Measurements from ENCODE around the gene KRT23. TPM values are rescaled to one million over a fixed set of nuclear protein-coding genes. Genes with fewer than 3 reads are reported as not detected.

Gene KRT23
- total and polyA plus RNA-seq, 2 of the 4 experiments (the other 2 are of a cell fraction): 0.36 to 0.39 TPM

DNA sequence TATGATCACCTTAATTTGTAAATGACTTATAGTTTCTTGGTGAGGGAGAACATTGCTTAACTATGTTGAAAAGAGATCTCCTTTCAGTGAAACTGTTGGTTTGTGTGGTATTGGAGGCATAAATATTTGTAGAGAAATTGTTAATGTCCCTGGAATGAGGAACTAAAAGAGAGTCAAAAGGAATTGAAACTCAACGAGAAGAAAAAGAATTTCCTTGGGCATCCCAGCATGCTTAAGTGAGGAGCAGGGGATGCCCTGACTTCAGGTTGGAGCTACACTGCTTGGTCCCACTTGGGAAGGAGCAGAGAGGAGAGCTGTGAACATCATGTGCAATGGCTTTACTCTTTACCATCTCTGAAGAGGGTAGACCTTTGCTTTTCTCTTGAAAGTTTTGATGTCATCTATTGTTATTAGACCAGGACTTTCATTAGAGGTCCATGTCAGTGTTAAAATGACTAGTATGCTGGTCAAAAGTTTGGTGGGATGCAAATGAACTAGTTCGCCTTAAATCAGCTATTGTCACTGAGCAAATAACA is 21.7 kb downstream of the KRT23 start:
- no peak for TF ChIP-seq POLR2A (IDR thresholded peaks at IDR 0.05; ENCODE audit: low read depth, low read length)
- TF ChIP-seq MAFK (IDR thresholded peaks at IDR 0.05; ENCODE audit: low read depth, low read length): no peak
- TF ChIP-seq CEBPB (IDR thresholded peaks at IDR 0.05; ENCODE audit: low read depth, low read length): peak; percentile 40; the same call in 1 of the 2 replicates
- no peak for TF ChIP-seq FOS (IDR thresholded peaks at IDR 0.05; ENCODE audit: low read depth, low read length)
- no peak for TF ChIP-seq MXI1 (IDR thresholded peaks at IDR 0.05; ENCODE audit: borderline replicate concordance, low read depth, low read length)
- TF ChIP-seq, protein P1, sequence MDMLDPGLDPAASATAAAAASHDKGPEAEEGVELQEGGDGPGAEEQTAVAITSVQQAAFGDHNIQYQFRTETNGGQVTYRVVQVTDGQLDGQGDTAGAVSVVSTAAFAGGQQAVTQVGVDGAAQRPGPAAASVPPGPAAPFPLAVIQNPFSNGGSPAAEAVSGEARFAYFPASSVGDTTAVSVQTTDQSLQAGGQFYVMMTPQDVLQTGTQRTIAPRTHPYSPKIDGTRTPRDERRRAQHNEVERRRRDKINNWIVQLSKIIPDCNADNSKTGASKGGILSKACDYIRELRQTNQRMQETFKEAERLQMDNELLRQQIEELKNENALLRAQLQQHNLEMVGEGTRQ (IDR thresholded peaks at IDR 0.05; ENCODE audit: low read depth, low read length): no peak
- Histone ChIP-seq H3K4ac (ENCODE audit: low read depth, low read length) (peak overlapping the region; percentile 98), H3K27me3 (ENCODE audit: control insufficient read depth, insufficient read depth, low read length) (no peaks in the 10 kb centered on the region), H3K9me1 (ENCODE audit: insufficient read depth, low read length) (peaks cover 12% of the 10 kb centered on the region; the same call in 1 of the 2 replicates), H3K79me1 (ENCODE audit: low read depth in 1 of 2, low read length in 2 of 2) (no peaks in the 10 kb centered on the region), H3K23ac (ENCODE audit: low read depth, low read length) (peak overlapping the region; percentile 97), H3K18ac (ENCODE audit: low read depth, low read length) (peak overlapping the region; percentile 99), H3K4me3 (ENCODE audit: insufficient read depth, low read depth, low read length) (no peak overlapping the region), H3K36me3 (ENCODE audit: control insufficient read depth, insufficient read depth, low read length) (no peaks in the 10 kb centered on the region), H4K8ac (ENCODE audit: low read depth in 2 of 2, low read length in 2 of 2) (peak overlapping the region; percentile 69 to 99), H2BK20ac (ENCODE audit: low read depth, low read length) (peak overlapping the region; percentile 100), H3K27ac (ENCODE audit: insufficient read depth, low read length) (peak overlapping the region; percentile 85), H3K4me2 (ENCODE audit: low read depth, low read length) (peak overlapping the region; percentile 48), H4K91ac (ENCODE audit: insufficient read depth, low read depth, low read length) (peak overlapping the region; percentile 99), H4K5ac (ENCODE audit: low read depth, low read length) (peak overlapping the region; percentile 98), H2AK9ac (replicated peaks; ENCODE audit: low read depth, low read length, poor library complexity) (peak overlapping the region; percentile 86), H2BK120ac (ENCODE audit: low read depth, low read length) (peak overlapping the region; percentile 98), H2BK15ac (ENCODE audit: low read depth, low read length) (peak overlapping the region; percentile 84), H3K56ac (ENCODE audit: extremely low read depth, insufficient read depth, low read length) (peak overlapping the region; percentile 79), H3K4me1 (ENCODE audit: control insufficient read depth, insufficient read depth, low read length) (peaks cover 9% of the 10 kb centered on the region), H2AFZ (replicated peaks; ENCODE audit: low read length, poor library complexity) (peak overlapping the region; percentile 76), H4K20me1 (ENCODE audit: insufficient read depth, low read length) (no peaks in the 10 kb centered on the region), H2AK5ac (ENCODE audit: low read depth, low read length) (peak overlapping the region; percentile 72), H3K14ac (replicated peaks; ENCODE audit: low read depth, low read length) (peak overlapping the region; percentile 95), H3K9ac (ENCODE audit: low read depth, low read length) (peak overlapping the region; percentile 7; the same call in 1 of the 2 replicates), H2BK5ac (ENCODE audit: low read depth, low read length, poor library complexity, severe bottlenecking) (peak overlapping the region; percentile 100), H3K9me3 (ENCODE audit: control insufficient read depth, insufficient read depth, low read length) (no peaks in the 10 kb centered on the region)
- peak; percentile 79 for ATAC-seq (ENCODE audit: low read depth)
- DNase-seq: peak; percentile 77
- ChIA-PET CTCF (interaction anchor here (0.6 to 1.5 kb wide), 2 partner anchors 30 to 747 kb away, joined by 3 to 6 read pairs; no protein-coding TSS in a partner anchor), POLR2A (ENCODE audit: unreplicated experiment) (interaction anchor here (0.6 kb wide), 1 partner anchor 270 kb away, joined by 3 read pairs; no protein-coding TSS in a partner anchor)
- 0% methylated on average over 1 of the region's 2 CpGs; no CpG with 5 or more reads in 1 of the 2 experiments for WGBS, 2 experiments (ENCODE audit: extremely low coverage in 2 of 2, insufficient read length in 1 of 2)
- in situ Hi-C loops (cut with MboI; ENCODE audit: low sequenced_read_pairs) (no loop called here), dilution Hi-C loops (cut with HindIII; ENCODE audit: low sequenced_read_pairs, unreplicated experiment) (no loop called here), intact Hi-C loops (cut with micrococcal nuclease) (loop anchor here (1.0 kb wide), 1 partner anchor 41 kb away; no protein-coding TSS in a partner anchor)
- no TSS peak for BruUV-seq (replicated peaks)

All from IMR-90 (cell line).